Choroid plexus epithelial cell (primary cell): Measurements from ENCODE around the gene KRT24.

ENCODE experiments used
- DNase-seq: peaks from one replicate; pipeline ENCODE4 v3.0.0-alpha.2; 2010; ENCODE audit warnings: low read depth
- H3K4me3 ChIP-seq: 2 replicates; pipeline ENCODE4 v1.5.1; 2011; ENCODE audit warnings: low read depth, mild to moderate bottlenecking, control low read depth, low read length, moderate library complexity
- TF ChIP-seq, protein P1 (sequence below): conservative IDR thresholded peaks from 2 replicates; pipeline ENCODE4 v1.5.1; 2011; ENCODE audit warnings: low read depth, mild to moderate bottlenecking, control low read depth, inconsistent platforms, low read length, moderate library complexity

The KRT24 gene

DNA sequence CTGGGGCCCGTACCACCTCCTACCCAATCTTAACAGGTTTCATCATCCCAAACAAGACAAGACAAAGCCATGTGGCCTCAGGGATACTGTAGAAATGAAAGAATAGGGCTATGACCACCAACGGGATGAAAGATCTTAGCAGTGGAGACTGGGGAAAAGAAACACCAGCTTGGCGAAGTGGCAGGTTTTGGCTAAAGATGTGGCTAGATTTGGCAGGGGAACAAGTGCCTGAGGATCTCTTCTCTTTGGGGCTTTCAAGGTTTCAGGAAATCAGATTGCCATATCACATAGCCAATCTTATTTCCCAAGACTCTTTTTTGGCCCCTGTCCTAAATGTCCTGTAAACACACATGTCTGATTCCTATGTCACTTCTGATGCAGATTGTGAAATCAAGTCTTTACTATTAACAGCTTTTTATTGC lies 6.9 kb downstream of the KRT24 start:
- H3K4me3 ChIP-seq = no peak overlapping the region
- TF ChIP-seq, protein P1, sequence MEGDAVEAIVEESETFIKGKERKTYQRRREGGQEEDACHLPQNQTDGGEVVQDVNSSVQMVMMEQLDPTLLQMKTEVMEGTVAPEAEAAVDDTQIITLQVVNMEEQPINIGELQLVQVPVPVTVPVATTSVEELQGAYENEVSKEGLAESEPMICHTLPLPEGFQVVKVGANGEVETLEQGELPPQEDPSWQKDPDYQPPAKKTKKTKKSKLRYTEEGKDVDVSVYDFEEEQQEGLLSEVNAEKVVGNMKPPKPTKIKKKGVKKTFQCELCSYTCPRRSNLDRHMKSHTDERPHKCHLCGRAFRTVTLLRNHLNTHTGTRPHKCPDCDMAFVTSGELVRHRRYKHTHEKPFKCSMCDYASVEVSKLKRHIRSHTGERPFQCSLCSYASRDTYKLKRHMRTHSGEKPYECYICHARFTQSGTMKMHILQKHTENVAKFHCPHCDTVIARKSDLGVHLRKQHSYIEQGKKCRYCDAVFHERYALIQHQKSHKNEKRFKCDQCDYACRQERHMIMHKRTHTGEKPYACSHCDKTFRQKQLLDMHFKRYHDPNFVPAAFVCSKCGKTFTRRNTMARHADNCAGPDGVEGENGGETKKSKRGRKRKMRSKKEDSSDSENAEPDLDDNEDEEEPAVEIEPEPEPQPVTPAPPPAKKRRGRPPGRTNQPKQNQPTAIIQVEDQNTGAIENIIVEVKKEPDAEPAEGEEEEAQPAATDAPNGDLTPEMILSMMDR = no peak
- no peak for DNase-seq

DNA sequence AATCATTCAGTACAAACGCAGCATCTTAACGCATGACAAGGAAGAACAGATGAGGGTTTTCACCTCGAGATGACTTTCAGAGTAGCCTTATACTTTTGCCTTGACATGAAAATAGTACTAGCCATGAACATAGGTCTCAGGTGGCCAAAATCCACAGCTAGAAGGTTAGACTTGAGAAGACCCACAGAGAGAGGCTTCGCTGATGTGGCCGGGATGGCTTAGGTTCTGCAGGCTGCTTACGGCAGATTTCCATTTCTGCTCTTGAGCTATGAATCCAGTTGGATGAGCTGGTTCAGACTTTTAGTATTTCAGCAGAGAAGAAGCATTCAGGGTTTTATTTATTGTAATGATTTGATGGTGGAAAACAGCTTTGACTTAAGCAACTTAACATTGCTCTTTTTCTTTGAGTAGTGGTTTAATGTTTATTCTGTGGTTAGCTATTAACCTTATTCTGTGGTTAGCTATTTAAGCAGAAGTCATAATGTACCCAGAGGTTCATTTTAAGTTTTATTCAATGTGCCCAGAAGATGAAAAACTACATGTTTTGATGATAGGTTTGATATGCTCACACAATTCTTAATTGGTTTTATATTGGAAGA lies 7.6 kb downstream of the KRT24 start:
- no peak overlapping the region for H3K4me3 ChIP-seq
- TF ChIP-seq, protein P1 = no peak
- no peak for DNase-seq

DNA sequence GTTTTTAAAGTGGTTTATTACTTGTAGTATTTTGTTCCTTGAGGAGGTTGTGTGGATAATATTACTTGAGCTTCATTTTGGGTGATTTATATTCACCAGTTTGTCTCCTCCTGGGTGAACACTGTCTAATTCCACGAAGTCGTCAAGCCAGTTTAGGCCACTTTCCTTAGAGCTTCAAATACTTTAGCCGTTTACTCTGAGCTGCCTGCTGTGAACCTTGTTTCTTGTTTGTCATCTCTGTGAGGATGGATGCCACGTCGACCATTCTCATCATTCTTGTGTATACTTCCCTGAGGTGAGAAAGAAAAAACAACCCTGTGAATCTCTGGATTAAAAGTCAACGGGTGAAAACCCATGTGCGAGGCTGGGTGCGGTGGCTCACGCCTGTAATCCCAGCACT lies 9.0 kb downstream of the KRT24 start:
- TF ChIP-seq, protein P1 = no peak
- H3K4me3 ChIP-seq = no peak overlapping the region
- no peak for DNase-seq

DNA sequence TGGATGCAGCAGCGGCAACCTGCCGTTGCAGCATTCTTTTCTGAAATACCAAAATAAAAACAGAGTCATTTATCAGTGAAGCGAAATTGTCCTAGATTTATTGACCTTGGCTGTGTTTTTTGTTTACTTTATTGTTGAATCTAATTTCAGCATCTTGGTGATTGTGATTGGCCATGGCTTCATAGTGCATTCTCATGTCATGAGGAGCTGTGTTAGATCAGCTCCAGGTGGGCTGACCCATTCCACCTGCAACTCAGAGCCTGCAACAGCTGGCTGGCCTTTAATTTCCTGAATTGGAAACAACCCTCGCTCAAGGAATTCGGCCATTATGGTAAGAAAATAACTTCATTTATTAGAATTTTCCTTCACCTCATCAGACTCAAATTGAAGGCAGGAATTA lies 16.4 kb downstream of the KRT24 start:
- TF ChIP-seq, protein P1 = no peak
- H3K4me3 ChIP-seq = no peak overlapping the region
- no peak for DNase-seq

DNA sequence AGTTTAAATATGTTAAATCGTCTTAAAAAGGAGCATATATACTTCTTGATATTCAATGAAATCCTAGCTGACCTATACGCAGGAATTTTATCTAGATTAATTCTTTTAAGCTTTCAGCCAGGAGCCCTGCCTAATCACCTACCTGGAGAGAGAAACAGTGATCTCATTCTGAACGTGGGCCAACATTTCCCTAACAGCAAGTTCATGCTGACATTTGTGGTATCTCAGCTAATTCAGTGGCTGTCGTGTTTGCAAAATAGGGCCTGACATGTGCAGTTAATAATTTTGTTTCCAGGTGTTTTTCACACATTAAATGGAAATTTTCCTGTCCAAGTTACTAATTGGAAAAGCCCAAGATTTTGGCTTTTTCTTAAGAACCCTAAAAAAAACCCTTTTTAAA lies 17.4 kb downstream of the KRT24 start:
- DNase-seq = no peak
- no peak overlapping the region for H3K4me3 ChIP-seq
- TF ChIP-seq, protein P1 = no peak

DNA sequence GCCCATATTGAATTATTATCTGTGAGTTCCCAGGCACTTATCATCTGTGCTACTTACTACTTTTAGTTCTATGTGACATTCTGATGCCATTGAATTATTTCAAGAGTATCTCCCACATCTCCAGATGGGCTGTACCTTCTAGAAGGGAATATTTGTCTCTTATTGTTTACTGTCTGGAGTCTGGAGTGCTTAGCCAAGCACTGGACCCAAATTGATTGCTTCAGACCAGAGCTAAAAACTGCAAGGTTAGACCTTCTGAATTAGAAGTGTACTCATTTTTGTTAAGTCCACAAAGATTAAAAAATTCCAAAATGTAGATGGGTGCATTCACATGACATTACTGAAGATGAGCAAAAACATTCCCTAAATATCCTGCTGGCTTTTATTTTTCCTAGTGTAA lies 22.6 kb downstream of the KRT24 start:
- TF ChIP-seq, protein P1 = no peak
- H3K4me3 ChIP-seq = no peak overlapping the region
- DNase-seq = no peak

DNA sequence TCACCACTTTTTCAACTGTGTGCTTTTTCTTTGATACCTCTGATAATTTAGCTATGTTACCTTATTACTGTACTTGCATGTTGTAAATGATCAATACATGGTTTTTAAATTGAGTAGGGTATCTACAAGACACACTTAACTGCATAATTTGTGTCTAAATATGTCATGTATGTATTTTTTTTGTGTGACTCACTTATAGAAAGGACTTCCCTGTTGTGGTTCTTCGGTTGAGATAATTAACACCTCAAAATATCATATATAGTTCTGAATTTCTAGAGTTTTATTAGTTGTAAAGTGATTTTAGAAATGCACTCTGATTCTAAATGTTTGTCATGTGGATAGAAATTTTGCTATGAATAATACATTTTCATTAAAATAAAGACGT lies 24.0 kb downstream of the KRT24 start:
- no peak overlapping the region for H3K4me3 ChIP-seq
- TF ChIP-seq, protein P1 = no peak
- DNase-seq = no peak
